Transverse colon (tissue), 4 donors: ENCODE measurements around the gene NAALADL2. TPM values are rescaled to one million over a fixed set of nuclear protein-coding genes. Genes with fewer than 3 reads are reported as not detected.
A peak's percentile ranks its signal among the peaks of the same experiment; 100 is the strongest.
"Not testable (repeated sequence)": the region's sequence is repeated elsewhere in the genome, so short reads cannot be mapped to it uniquely, and the experiment has no call there.

Experiments used
- DNase-seq: peaks from one replicate; pipeline ENCODE4 v3.0.0-alpha.2; 2019
- H3K27ac ChIP-seq, 4 donors: fragments of 200-600 bp; sonication (generic); 2 replicates each; pipeline ENCODE4 v1.5.1; 2016 to 2018; ENCODE audit warnings: inconsistent platforms in 4 of 4
- H3K27me3 ChIP-seq: fragments of 200-600 bp; sonication (generic); 2 replicates; pipeline ENCODE4 v1.5.1; 2017; ENCODE audit warnings: inconsistent platforms
- H3K36me3 ChIP-seq, 4 donors: fragments of 200-600 bp; sonication (generic); 2 replicates each; pipeline ENCODE4 v1.5.1; 2017 to 2019; ENCODE audit warnings: inconsistent platforms in 4 of 4
- H3K4me1 ChIP-seq, 4 donors: fragments of 200-600 bp; sonication (generic); 2 replicates each; pipeline ENCODE4 v1.5.1; 2017 to 2020; ENCODE audit warnings: inconsistent platforms in 4 of 4
- H3K4me3 ChIP-seq, 4 donors: fragments of 200-600 bp; sonication (generic); 1 replicate in 1 of 4; 2 replicates in 3 of 4; pipeline versions ENCODE4 v1.5.1 to v1.6.1; 2017 to 2019; ENCODE audit warnings: inconsistent platforms in 4 of 4
- H3K9me3 ChIP-seq, 2 donors: fragments of 200-600 bp; sonication (generic); 2 replicates each; pipeline ENCODE4 v1.5.1; 2017 to 2019; ENCODE audit warnings: inconsistent platforms in 2 of 2
- CTCF ChIP-seq, 5 experiments: fragments of 200-600 bp in 3 of 5; fragments of 450-650 bp in 2 of 5; sonication (generic) in 3 of 5; IDR thresholded peaks; 1 replicate in 2 of 5; 2 replicates in 3 of 5; pipeline ENCODE4 v1.5.1; 2016 to 2017; ENCODE audit warnings: antibody characterized with exemption in 5 of 5, inconsistent platforms in 3 of 5, mild to moderate bottlenecking in 2 of 5, moderate library complexity in 1 of 5
- EP300 ChIP-seq: sonication (generic); formaldehyde crosslinking; IDR thresholded peaks from one replicate; pipeline ENCODE4 v1.6.1; 2017; ENCODE audit warnings: antibody characterized with exemption, low read depth
- POLR2A ChIP-seq: fragments of 450-650 bp; IDR thresholded peaks from one replicate; pipeline ENCODE4 v1.6.1; 2016; ENCODE audit warnings: antibody characterized with exemption, mild to moderate bottlenecking, moderate library complexity
- POLR2AphosphoS5 ChIP-seq, 3 donors: sonication (generic); formaldehyde crosslinking; IDR thresholded peaks; one replicate each; pipeline ENCODE4 v1.6.1; 2016; ENCODE audit warnings: antibody characterized with exemption in 3 of 3
- WGBS, 2 donors: methylation state at CpG; one replicate each; pipeline ENCODE4 v1.1.5; 2018; ENCODE audit warnings: low coverage in 1 of 2; 5-methylcytosine and 5-hydroxymethylcytosine counted together
- in situ Hi-C, 4 donors: fragments of 200-750 bp; cut with MboI; loops; one replicate each; pipeline versions ENCODE4 v1.15.0 to v1.15.1; 2017; ENCODE audit warnings: low sequenced_read_pairs in 3 of 4, low pct_ligation_motif_present in 1 of 4, low pct_unique_long_range_greater_than_20kb in 1 of 4
- intact Hi-C: fragments of 100-400 bp; cut with DNase I; formaldehyde crosslinking; loops from one replicate; pipeline ENCODE4 v1.15.1; 2023; ENCODE audit warnings: low total_unique reads
- total RNA-seq, 4 donors: library from RNA; depleted of rRNA; stranded (reverse); fragments of >200 nt; gene quantifications; one replicate each; pipeline ENCODE4 v1.1.0, GENCODE V29; 2016

Gene NAALADL2
- total RNA-seq, 4 donors from 2014 or later = 10.1 to 22.7 (median 15.1) TPM

- Histone ChIP-seq H3K27ac (no peak overlapping the region), H3K4me3 (no peak overlapping the region), H3K9me3 (no peaks in the 10 kb centered on the region), H3K36me3 (no peaks in the 10 kb centered on the region), H3K4me1 (no peaks in the 10 kb centered on the region), H3K27me3 (no peaks in the 10 kb centered on the region)
- intact Hi-C loops = no loop called here
- no peak for DNase-seq
- 70 to 76% methylated on average over 2 of the region's 2 CpGs for WGBS, 2 donors
- in situ Hi-C loops = no loop called here
- TF ChIP-seq POLR2AphosphoS5 (IDR thresholded peaks at IDR 0.05) = no peak
- TF ChIP-seq CTCF (IDR thresholded peaks at IDR 0.05) = no peak
- no peak for TF ChIP-seq EP300
- no peak for TF ChIP-seq POLR2A
Observed at GRCh38 chr3:175512700-175513099, 653.6 kb downstream of the NAALADL2 start.

- no peaks in the 10 kb centered on the region for H3K9me3 ChIP-seq
- no peaks in the 10 kb centered on the region for H3K27me3 ChIP-seq
- WGBS, 2 donors = 86 to 88% methylated on average over 3 of the region's 3 CpGs
- H3K4me3 ChIP-seq = no peak overlapping the region
- no peaks in the 10 kb centered on the region for H3K4me1 ChIP-seq
- TF ChIP-seq CTCF (IDR thresholded peaks at IDR 0.05) = no peak
- TF ChIP-seq POLR2A = no peak
- TF ChIP-seq POLR2AphosphoS5 (IDR thresholded peaks at IDR 0.05) = no peak
- TF ChIP-seq EP300 = no peak
- no peak for DNase-seq
- H3K36me3 ChIP-seq = no peaks in the 10 kb centered on the region
- intact Hi-C loops = no loop called here
- in situ Hi-C loops = no loop called here
- H3K27ac ChIP-seq = no peak overlapping the region
Observed at GRCh38 chr3:175518459-175518858, 659.3 kb downstream of the NAALADL2 start.

GRCh38 chr3:175521406-175521805 is 662.3 kb downstream of the NAALADL2 start:
- Histone ChIP-seq H3K27me3 (no peaks in the 10 kb centered on the region), H3K27ac (no peak overlapping the region), H3K4me3 (no peak overlapping the region), H3K9me3 (no peaks in the 10 kb centered on the region), H3K4me1 (no peaks in the 10 kb centered on the region), H3K36me3 (no peaks in the 10 kb centered on the region)
- TF ChIP-seq POLR2A (no peak), EP300 (no peak)
- no peak for DNase-seq
- in situ Hi-C loops = no loop called here
- intact Hi-C loops = no loop called here
- WGBS, 2 donors = 82 to 93% methylated on average over 3 of the region's 3 CpGs

GRCh38 chr3:175526191-175526590 is 667.1 kb downstream of the NAALADL2 start:
- no peak for TF ChIP-seq CTCF (IDR thresholded peaks at IDR 0.05)
- TF ChIP-seq EP300 = no peak
- no peak for TF ChIP-seq POLR2A
- no peak for TF ChIP-seq POLR2AphosphoS5 (IDR thresholded peaks at IDR 0.05)
- no peaks in the 10 kb centered on the region for H3K9me3 ChIP-seq
- no peaks in the 10 kb centered on the region for H3K27me3 ChIP-seq
- in situ Hi-C loops (no loop called here), intact Hi-C loops (no loop called here)
- H3K27ac ChIP-seq = no peak overlapping the region
- WGBS, 2 donors = 69 to 83% methylated on average over 2 of the region's 2 CpGs
- H3K4me3 ChIP-seq = peak overlapping the region in 2 of 4 donors; percentile 24
- no peaks in the 10 kb centered on the region for H3K36me3 ChIP-seq
- H3K4me1 ChIP-seq = no peaks in the 10 kb centered on the region
- DNase-seq = no peak

GRCh38 chr3:175526609-175527280 is 667.6 kb downstream of the NAALADL2 start:
- in situ Hi-C loops (no loop called here), intact Hi-C loops (no loop called here)

GRCh38 chr3:175528693-175529092 is 669.6 kb downstream of the NAALADL2 start:
- H3K9me3 ChIP-seq, DNase-seq, H3K4me1 ChIP-seq, H3K4me3 ChIP-seq, H3K27ac ChIP-seq, in situ Hi-C loops, H3K36me3 ChIP-seq, H3K27me3 ChIP-seq, intact Hi-C loops: not testable (repeated sequence)
- 71 to 87% methylated on average over 2 of the region's 2 CpGs for WGBS, 2 donors

More at GRCh38 chr3:175526609-175527280, 667.6 kb downstream of the NAALADL2 start:
- H3K36me3 ChIP-seq = no peaks in the 10 kb centered on the region
- peak overlapping the region in 2 of 4 donors; percentile 24 for H3K4me3 ChIP-seq
- WGBS, 2 donors = 50 to 52% methylated on average over 4 of the region's 4 CpGs
- no peaks in the 10 kb centered on the region for H3K4me1 ChIP-seq
- no peak overlapping the region for H3K27ac ChIP-seq
- no peaks in the 10 kb centered on the region for H3K9me3 ChIP-seq
- H3K27me3 ChIP-seq = no peaks in the 10 kb centered on the region
- DNase-seq = no peak
- TF ChIP-seq POLR2A (no peak), EP300 (no peak), CTCF (IDR thresholded peaks at IDR 0.05) (no peak)
